ENCODE data around the gene PPARD.
"Not testable (repeated sequence)": the region's sequence is repeated elsewhere in the genome, so short reads cannot be mapped to it uniquely, and the experiment has no call there.

The PPARD gene

DNA sequence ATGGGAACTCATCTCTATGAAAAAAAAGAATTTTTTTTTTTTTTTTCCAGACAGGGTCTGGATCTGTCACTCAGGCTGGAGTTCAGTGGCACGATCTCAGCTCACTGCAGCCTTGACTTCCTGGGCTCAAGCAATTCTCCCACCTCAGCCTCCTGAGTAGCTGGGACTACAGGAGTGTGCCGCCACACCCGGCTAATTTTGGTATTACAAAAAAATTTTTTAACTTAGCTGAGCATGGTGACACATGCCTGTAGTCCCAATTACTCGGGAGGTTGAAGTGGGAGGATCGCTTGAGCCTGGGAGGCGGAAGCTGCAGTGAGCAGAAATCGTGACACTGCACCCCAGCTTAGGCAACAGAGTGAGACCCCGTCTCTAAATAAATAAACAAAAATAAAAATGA lies 37.2 kb upstream of the PPARD start:
- TF ChIP-seq, protein P1, sequence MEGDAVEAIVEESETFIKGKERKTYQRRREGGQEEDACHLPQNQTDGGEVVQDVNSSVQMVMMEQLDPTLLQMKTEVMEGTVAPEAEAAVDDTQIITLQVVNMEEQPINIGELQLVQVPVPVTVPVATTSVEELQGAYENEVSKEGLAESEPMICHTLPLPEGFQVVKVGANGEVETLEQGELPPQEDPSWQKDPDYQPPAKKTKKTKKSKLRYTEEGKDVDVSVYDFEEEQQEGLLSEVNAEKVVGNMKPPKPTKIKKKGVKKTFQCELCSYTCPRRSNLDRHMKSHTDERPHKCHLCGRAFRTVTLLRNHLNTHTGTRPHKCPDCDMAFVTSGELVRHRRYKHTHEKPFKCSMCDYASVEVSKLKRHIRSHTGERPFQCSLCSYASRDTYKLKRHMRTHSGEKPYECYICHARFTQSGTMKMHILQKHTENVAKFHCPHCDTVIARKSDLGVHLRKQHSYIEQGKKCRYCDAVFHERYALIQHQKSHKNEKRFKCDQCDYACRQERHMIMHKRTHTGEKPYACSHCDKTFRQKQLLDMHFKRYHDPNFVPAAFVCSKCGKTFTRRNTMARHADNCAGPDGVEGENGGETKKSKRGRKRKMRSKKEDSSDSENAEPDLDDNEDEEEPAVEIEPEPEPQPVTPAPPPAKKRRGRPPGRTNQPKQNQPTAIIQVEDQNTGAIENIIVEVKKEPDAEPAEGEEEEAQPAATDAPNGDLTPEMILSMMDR (conservative IDR thresholded peaks at IDR 0.05; ENCODE audit: control insufficient read depth, insufficient read depth, low read depth, low read length), result no peak
- no peak overlapping the region for H3K4me3 ChIP-seq (ENCODE audit: control insufficient read depth, low read depth, low read length)
- DNase-seq (ENCODE audit: low read depth), result no peak

DNA sequence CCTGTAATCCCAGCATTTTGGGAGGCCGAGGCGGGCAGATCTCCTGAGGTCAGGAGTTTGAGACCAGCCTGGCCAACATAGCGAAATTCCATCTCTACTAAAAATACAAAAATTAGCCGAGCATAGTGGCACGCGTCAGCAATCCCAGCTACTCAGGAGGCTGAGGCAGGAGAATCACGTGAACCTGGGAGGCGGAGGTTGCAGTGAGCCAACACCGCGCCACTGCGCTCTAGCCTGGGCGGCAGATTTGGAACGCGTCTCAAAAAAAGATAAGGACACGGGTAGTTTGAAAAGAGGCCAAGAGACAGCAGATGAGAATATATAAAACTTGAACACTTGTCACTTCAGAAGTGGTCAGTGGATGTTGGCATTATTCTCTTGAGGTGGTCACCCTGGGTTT lies 35.2 kb upstream of the PPARD start:
- H3K4me3 ChIP-seq (ENCODE audit: control insufficient read depth, low read depth, low read length); DNase-seq (ENCODE audit: low read depth): not testable (repeated sequence)

DNA sequence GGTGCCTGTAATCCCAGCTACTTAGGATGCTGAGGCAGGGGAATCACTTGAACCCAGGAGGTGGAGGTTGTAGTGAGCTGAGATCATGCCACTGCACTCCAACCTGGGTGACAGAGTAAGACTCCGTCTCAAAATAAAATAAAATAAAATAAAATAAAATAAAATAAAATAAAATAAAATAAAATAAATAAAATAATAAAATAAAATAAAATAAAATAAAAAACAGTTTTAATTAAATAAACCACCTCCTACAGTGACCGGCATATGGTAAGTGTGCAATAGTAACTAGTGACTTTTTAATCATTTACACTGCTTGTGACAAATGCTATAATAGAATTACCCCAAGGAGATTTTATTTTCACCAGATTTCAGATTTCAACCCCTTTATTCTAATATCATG lies 33.8 kb upstream of the PPARD start:
- H3K4me3 ChIP-seq (ENCODE audit: control insufficient read depth, low read depth, low read length); DNase-seq (ENCODE audit: low read depth): not testable (repeated sequence)

GRCh38 chr6:35309611-35310264 lies 32.6 kb upstream of the PPARD start:
- H3K4me3 ChIP-seq (ENCODE audit: control insufficient read depth, low read depth, low read length), result no peak overlapping the region

DNA sequence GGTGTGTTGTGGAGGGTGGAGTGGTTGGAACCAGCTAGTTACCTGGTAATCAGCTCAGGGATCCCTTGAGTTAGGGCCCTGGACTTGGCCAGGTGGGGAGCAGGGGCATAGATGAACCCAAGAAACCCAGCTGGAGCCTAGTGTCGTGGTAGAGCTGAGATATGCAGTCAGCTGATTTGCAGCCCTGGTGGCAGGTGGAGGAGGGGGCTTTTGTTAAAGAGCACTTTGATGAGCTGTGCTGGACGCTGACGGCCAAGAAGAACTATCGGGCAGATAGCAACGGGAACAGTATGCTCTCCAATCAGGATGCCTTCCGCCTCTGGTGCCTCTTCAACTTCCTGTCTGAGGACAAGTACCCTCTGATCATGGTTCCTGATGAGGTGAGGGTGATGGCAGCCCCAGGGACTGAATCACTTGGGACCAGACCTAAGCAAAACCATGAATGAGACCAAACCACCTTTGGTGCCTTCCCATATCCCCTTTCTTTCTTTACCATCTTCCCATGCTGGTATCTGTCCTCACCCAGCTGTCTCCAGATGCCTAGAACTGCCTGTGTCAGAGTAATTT lies 32.0 kb upstream of the PPARD start:
- TF ChIP-seq, protein P1 (conservative IDR thresholded peaks at IDR 0.05; ENCODE audit: control insufficient read depth, insufficient read depth, low read depth, low read length), result no peak
- DNase-seq (ENCODE audit: low read depth), result no peak
- no peak overlapping the region for H3K4me3 ChIP-seq (ENCODE audit: control insufficient read depth, low read depth, low read length)

More at GRCh38 chr6:35309611-35310264, 32.6 kb upstream of the PPARD start:
- TF ChIP-seq, protein P1 (conservative IDR thresholded peaks at IDR 0.05; ENCODE audit: control insufficient read depth, insufficient read depth, low read depth, low read length), result no peak
- DNase-seq (ENCODE audit: low read depth), result no peak

- no peak overlapping the region for H3K4me3 ChIP-seq (ENCODE audit: control insufficient read depth, low read depth, low read length)
- TF ChIP-seq, protein P1 (conservative IDR thresholded peaks at IDR 0.05; ENCODE audit: control insufficient read depth, insufficient read depth, low read depth, low read length), result no peak
- DNase-seq (ENCODE audit: low read depth), result no peak
These were observed 30.8 kb upstream of the PPARD start for GRCh38 chr6:35311390-35312075.

DNA sequence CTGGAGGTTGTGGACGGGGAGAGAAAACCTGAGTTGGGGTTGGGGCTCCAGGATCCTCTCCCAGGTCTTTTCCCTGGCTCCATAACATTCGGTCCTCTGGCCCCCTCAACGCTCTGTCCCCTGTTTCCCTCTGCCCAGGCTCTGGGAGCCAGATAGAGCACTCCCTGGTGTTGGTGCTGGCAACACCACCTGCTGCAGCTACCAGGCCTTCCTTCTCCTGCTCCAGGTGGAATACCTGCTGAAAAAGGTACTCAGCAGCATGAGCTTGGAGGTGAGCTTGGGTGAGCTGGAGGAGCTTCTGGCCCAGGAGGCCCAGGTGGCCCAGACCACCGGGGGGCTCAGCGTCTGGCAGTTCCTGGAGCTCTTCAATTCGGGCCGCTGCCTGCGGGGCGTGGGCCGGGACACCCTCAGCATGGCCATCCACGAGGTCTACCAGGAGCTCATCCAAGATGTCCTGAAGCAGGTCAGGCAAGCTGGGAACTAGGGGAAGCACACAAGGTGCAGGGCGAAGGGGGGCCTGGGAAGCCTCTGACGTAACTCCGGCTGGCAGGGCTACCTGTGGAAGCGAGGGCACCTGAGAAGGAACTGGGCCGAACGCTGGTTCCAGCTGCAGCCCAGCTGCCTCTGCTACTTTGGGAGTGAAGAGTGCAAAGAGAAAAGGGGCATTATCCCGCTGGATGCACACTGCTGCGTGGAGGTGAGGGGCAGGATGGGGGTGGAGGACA lies 30.1 kb upstream of the PPARD start:
- no peak for DNase-seq (ENCODE audit: low read depth)
- TF ChIP-seq, protein P1 (conservative IDR thresholded peaks at IDR 0.05; ENCODE audit: control insufficient read depth, insufficient read depth, low read depth, low read length), result no peak
- no peak overlapping the region for H3K4me3 ChIP-seq (ENCODE audit: control insufficient read depth, low read depth, low read length)

Measured in fibroblast of mammary gland (primary cell).